ENCODE data around the gene KCNK6.

KCNK6 gene

DNA sequence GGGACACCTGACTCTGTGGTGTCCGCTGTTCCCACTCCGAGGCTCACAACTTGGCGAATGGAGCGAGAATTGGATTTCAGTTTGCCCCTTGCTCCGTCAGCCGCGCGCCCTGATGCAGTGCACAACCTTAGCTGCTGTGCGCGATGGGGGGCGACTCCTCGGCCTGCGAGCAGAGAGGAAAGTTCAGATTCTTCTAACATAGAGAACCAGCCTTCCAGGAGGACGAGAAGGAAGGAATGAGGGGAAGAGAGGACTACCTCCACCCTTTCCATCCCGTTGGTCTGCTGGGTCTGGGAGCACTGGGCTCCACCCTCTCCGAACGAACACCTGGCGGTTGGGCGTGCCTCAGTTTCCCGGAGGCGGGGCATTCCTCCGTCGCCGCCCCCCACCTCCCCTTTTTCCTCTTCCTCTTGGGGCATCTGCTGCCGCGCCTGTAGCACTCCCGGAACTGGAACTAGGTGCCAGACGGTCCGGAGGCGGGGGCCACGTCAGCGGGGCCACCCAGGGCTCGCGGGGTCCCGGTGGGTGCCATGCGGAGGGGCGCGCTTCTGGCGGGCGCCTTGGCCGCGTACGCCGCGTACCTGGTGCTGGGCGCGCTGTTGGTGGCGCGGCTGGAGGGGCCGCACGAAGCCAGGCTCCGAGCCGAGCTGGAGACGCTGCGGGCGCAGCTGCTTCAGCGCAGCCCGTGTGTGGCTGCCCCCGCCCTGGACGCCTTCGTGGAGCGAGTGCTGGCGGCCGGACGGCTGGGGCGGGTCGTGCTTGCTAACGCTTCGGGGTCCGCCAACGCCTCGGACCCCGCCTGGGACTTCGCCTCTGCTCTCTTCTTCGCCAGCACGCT is at the start of gene KCNK6:
Gene KCNK6 (plus strand): TSS at position 425 of the 838 bp plus-strand sequence. CDS start 106 bp downstream, at position 531.
- no peak for DNase-seq (ENCODE audit: low spot score)

DNA sequence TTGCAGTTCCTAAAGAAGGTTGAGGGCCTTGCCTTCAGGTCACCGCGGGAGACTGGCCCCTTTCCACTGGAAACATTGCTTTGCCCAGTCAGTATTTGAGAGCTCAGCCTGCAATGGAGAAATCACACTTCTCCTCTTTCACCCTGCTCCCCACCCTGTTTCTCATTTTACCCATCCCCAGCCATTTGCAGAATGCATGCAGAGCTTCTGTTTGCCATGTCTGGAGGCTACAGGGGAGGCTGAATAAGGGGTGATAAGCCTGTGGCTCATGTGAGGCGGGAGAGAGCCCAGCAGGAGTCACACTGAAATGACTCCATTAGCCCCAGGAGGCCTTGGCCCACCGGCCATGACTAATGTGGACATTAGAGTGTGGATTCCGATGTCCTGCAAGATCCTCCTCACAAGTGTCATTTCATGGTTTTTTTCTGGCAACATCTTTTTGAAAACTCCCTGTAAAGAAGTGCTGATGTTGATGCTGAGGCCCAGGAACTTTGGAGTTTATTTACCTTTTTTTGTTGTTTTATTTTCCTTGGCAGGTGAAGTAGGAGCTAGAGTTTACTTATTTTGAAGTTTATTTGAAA is 49.0 kb upstream of the KCNK6 start:
- DNase-seq (ENCODE audit: low spot score), result no peak

DNA sequence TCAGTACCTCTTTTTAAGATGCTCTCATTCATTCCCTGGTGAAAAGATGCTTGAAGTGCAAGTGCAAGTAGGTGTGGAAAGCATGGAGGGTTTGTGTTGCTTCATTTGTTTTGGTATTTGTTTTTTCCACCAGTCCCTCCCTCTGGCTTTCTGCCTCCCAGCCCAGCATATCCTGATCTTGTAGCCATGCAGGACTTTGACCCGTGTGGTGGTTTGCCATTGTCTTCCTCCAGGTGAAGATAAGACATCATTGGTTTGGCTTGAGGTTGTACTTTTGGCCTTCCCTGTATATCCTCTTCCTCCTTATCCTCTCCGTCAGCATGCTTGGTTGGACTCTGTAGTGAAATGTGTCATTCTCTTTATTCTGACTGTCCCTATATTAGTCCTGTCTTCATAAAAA is 46.1 kb upstream of the KCNK6 start:
- no peak for DNase-seq (ENCODE audit: low spot score)

DNA sequence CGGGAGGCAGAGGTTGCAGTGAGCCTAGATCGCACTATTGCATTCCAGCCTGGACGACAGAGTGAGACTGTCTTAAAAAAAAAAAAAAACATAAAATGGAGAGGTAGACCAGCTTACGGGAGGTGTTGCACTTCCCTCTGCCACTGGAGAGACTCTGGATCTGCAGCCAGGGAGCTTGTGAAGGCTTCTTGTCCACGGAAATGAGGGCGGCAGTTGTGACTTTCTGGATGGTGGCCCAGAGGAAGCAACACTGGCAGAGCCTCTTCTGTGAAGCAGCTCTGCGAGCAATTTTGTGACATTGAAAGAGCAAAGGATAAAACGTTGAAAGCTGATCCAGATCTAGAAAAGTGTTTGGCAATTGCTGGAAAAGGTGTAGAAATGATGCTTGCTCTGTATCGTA is 44.9 kb upstream of the KCNK6 start:
- DNase-seq (ENCODE audit: low spot score), result peak; percentile 94

DNA sequence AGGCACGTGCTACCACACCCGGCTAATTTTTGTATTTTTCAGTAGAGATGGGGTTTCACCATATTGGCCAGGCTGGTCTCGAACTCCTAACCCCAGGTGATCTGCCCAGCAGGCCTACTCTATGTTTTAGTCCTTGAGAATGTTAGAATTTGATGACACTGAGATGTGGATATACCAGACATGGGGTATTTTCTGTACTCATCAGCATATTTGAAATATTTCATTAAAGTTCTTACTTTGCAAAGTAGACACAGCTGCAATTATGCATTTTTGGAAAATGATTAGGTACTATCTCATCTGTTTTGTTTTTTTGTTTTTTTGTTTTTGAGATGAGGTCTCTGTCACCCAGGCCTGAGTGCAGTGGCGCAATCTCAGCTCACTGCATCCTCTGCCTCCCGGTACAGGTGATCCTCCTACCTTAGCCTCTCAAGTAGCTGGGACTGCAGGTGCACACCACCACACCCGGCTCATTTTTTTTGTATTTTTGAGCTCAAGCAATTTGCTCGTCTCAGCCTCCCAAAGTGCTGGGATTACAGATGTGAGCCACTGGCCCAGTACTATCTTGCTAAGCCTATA is 42.6 kb upstream of the KCNK6 start:
- DNase-seq (ENCODE audit: low spot score), result no peak

DNA sequence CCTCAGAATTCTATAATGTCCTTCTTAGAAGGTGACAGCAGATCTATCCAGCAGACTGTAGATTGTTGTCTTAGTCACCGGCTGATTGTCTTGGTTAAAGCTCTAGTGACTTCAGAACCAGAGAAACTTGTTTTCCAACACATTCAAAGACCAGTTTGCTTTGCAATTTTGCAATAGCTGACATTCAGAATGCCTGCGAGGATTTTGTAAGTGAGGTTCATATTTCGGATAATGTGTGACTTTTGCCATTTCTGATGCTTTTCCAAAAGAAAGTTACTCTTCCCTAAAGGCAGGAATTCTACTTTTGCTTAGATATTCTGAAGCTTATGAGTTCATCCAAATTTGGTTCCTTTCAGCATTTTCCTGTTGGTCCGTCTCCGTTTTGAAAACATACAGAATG is 42.1 kb upstream of the KCNK6 start:
- no peak for DNase-seq (ENCODE audit: low spot score)

DNA sequence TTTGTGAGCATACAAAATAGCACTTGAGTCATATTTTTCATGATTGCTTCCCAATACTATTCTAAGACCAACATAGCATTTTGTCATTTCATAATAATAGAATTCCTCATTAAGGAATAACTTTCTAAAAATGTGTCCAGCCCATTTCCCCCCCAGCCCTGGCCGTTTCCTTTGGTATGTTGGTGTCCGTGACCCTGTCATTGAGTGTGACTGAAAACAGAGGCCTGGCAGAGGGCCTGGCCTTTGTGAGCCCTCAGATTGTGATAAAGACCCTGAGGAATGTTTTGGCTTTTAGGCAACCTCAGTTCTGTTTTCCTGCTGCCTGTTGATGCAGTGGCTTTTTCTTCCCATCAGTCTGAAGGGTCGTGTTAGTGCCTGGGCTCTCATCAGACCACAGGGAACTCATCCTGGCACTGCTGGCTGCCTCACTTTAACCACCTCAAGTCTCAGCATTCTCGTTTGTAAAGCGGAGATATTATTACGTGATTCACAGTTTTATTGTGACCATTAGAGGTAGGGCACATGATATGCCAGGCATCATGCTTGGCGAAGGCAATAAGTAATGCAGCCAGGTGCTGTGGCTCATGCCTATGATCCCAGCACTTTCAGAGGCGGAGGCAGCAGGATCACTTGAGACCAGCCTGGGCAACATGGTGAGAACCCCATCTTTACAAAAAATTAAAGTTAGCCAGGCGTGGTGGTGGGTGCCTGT is 41.5 kb upstream of the KCNK6 start:
- DNase-seq (ENCODE audit: low spot score), result no peak

DNA sequence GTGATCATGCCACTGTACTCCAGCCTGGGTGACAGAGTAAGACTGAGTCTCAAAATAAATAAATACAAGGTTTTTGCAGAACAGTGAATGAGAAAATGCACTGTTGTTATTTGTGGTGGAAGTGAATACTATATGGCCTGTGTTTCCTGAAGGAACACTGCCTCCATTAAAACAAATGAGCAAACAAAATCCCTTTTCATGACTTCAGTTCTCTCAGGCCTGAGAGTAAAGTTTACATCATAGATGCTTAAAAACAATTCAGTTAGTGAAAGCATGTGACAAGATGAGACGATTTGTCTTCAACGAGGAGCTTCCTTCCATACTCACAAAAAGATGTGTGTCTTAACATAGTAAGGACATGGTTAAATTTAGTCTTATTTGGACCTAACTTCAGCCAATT is 40.9 kb upstream of the KCNK6 start:
- peak; percentile 79 for DNase-seq (ENCODE audit: low spot score)

DNA sequence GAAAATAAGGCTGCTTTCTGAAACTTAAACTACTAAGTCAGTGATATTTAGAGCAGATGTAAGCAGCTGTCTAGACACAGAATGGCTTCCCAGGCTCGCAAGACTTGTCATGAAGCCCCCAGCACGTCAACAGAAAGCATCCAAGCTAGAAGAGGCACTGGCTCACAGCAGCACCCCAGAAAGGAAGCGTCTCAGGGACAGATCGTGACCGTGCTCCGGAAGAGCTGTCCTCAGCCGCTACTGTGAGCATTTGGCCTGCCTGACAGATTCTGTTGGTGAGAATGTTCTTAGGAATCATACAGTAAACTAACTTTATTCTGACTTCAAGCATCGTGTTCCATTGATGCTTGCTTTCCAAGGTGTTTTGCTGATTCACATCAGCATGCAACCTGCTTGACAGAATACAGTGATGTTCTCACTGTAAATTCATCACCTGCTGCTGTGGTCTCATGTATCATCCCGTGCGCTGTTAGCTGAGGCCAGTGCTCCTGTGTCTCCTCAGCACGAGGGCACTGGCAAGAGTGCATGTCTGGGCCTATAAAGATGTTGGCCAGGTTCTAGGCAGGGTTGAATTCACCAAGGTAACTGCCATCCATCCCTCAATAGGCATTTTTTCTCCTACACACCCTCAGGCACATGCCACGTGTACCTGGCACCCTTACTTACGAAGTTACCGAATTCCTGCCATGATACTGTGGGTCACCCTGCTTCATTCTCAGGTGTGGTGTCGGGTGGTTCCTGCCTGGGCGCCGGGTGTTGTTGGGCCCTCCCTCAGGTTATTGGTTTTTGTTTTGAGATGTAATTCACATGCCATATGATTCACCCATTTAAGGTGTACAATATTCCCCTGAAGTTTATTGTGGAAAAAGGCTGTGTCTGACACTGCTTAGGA is 39.4 kb upstream of the KCNK6 start:
- DNase-seq (ENCODE audit: low spot score), result no peak

DNA sequence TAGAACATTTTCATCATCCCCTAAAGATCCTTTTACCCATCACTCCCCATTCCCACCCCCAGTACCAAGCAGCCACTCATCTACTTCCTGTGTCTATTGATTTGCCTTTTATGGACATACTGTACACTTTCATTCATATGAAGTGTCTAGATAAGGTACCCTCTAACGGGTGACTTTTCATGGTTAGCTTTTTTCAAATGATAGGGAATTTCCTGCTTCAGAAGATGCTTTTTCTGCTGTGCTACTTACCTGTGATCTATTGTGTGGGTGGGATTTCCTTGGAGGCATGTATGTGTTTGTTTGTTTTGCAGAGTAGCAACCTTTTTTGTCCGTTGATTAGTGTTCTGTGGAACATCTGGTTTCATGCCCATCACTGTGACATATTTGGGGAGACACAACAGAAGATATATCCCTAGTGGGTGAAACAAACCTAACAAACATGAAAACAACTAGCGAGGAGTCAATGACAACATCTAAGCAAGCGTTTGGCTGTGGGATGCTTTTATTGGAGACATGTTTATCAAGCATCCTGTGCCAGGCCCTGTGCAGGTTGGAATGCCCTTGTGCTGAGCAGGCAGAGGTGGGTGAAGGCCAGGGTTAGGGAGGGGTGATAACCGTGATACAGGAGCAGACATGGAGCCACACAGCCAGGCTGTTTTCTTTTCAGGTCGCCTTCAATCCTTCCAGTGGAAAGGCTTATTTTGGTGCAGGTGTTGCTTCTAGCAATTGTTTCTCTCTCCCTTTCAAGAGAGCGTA is 37.7 kb upstream of the KCNK6 start:
- DNase-seq (ENCODE audit: low spot score), result no peak

DNA sequence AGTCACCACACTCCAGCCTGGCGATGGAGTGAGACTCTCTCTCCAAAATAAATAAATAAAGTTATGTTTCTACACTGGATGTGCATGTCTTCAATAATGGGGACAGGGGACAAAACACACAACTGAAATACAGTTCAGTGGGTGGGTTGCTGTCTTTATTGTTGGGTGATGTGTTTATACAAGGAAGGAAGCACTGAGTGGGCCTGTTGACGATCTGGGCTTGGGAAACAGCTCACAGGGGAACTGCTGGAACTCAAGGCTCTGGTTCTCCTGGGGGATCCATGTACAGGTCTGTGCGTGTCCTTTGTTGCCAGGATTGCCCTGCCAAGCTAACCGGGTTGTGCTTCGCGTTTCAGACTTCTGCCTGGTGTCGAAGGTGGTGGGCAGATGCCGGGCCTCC is 36.4 kb upstream of the KCNK6 start:
- DNase-seq (ENCODE audit: low spot score), result no peak

DNA sequence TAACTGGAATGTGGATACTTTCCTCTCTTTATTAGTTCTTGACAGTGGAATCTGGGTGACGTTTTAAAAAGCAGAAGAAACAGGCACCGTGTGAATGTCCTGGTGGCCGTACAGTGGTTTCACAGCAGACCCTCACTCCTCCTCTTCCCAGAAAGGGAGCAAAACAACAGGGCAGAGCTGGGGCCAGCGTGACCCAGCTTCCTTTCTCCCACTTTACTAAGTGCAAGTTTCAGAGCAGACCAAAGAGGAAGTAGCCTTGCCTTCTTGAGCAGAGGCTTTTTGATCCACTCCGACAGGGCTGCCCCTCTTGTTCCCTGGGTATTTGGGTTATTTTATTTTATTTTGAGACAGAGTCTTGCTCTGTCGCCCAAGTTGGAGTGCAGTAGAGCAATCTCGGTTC is 35.2 kb upstream of the KCNK6 start:
- DNase-seq (ENCODE audit: low spot score), result peak; percentile 58

DNA sequence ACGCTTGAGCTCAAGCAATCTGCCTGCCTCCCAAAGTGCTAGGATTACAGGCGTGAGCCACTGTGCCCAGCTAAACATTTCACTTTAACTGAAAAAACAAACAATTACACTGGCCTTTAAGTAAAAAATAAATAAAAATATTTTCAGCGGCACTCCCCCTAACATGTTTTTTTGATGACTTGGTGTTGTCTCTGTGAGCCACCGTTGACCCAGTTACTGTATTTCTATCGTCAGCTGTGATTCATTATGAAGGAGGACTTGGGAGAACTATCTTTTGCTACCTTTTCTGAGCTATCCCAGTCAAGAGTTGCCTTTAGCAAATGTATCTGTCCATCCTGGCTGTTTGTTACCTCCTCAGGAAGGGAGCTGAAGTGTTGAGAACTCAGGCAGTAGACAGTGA is 34.1 kb upstream of the KCNK6 start:
- DNase-seq (ENCODE audit: low spot score), result no peak

DNA sequence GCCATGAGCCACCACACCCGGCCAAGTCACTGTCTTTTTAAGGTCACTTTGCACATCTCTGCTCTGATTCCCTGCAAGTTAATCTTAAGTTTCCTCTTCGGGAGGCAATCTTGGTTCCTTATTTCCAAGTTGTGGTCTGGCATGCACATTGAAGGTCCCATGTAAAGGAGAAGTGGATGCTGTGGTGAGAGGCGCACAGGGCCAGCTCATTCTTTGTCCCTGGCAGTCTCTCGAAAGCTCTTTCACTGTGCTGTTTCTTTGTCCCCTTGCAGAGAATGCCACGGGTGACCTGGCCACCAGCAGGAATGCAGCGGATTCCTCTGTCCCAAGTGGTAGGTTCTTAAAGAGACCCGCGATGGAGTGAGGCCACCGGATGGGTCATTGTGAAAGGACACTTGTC is 32.0 kb upstream of the KCNK6 start:
- peak; percentile 74 for DNase-seq (ENCODE audit: low spot score)

DNA sequence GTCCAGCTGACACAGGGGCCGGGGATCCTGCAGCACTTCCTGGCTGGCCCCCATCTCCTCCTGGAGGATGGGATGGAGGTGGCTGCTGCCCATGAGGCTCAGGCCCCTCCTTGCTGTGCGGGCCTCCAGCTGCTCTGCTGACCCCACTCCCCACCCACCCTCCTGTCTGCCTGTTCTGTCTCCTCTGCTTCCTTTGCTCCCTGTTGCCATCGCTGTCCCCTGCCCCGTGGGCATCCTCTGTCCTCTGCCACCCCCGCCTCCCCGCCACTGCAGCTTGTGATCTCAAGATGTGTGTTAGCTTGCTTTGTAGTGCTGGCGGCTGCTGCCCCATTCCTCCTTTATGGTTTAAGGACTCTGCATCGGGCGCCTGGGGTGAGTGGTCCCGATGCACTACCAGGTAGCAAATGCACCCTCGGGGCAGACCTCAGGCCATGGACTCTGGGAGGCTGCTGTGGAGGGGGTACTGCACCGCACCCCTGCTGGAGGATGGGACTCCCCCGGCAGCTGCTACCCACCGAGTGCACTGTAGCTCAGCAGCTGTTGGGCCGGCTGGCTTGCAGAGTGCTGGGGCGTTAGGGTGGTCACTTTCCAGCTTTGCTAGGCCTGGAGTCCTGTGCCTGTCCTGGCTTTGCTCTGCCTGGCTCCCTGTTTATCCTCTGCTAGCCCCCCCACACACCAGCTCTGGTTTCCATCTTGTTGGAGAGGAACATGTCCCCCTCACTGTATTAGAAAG is 31.4 kb upstream of the KCNK6 start:
- no peak for DNase-seq (ENCODE audit: low spot score)

DNA sequence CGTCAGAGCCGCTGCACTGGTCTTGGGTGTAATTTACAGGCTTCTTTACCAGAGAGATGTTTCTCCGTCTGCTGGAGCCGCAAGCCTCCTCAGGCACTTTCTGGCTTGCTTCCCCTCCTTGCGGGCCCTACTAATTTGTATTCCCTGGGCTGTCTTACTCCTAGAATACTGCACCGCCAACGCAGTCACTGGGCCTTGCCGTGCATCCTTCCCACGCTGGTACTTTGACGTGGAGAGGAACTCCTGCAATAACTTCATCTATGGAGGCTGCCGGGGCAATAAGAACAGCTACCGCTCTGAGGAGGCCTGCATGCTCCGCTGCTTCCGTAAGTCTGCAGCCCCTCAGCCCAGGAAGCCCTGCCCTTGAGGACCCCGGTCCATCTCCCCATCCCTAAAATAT is 29.7 kb upstream of the KCNK6 start:
- no peak for DNase-seq (ENCODE audit: low spot score)

DNA sequence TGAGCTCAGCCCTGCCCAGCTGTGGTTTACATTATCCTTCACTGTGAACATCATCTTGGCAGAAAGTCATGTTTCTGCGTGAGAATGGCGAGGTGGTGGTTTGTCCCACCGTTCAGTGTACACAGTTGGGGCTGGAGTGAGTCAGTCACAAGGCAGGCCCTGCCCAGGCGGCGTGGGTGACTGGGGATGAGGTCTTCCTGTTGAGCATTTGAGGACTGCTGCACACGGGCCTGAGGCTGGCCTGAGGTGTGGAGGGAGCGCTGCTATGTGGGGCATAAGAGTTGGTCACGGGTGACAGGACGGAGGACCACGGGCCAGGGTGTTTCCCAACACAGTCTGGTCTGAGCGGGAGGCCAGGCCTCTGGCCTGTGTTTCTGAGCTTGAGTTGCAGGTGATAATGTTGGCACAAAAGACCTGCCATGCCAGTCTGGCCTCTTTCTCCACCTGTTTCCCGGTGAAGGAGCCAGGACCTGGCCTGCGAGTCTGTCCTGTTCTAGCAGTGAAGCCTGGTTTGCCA is 29.0 kb upstream of the KCNK6 start:
- no peak for DNase-seq (ENCODE audit: low spot score)

DNA sequence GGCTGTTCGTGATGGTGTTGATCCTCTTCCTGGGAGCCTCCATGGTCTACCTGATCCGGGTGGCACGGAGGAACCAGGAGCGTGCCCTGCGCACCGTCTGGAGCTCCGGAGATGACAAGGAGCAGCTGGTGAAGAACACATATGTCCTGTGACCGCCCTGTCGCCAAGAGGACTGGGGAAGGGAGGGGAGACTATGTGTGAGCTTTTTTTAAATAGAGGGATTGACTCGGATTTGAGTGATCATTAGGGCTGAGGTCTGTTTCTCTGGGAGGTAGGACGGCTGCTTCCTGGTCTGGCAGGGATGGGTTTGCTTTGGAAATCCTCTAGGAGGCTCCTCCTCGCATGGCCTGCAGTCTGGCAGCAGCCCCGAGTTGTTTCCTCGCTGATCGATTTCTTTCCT is 27.8 kb upstream of the KCNK6 start:
- DNase-seq (ENCODE audit: low spot score), result no peak

DNA sequence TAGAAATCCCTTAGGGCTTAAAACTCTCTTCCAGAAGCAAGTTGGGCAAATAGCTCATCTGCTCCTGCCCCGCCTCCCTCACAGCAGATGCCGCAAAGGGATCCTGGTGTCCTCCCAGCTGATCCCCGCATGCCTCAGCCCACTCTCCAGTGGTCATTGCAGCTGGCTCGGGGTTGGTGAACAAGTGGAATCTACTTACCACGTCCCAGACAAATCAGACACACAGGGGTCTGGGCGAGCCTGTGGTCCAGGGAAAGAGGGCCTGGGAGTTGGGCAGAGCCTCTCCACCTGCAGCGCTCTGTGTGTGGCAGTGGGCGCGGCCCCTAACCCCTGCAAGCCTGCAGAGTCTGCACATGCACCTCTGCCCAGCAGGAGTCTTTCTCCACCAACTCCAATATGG is 26.4 kb upstream of the KCNK6 start:
- DNase-seq (ENCODE audit: low spot score), result no peak

DNA sequence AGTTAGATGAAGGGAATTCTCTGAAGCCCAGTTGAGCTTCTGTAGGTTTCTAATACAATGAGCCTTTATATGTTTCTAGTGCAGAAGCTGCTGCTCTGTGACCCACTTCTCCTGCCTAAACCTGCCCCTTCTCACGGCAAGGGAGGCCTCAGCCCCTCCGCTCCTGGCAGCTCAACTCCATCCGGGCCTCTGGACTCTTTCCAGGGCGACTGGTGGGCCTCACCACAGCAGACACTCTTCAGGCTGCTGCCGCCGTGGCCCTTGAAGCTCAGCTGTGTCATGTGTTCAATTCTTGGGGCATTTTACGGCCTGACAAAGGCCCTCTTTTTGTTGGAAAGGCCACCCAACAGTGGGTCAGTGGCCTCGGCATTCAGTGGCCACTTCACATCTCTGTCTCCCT is 25.6 kb upstream of the KCNK6 start:
- DNase-seq (ENCODE audit: low spot score), result peak; percentile 78
